PFSK-1 (cell line): Measurements from ENCODE around the gene CHTOP.

ENCODE experiments used
- FOXP2 ChIP-seq: optimal IDR thresholded peaks from 2 replicates; pipeline ENCODE3; 2011; ENCODE audit warnings: borderline replicate concordance, control low read depth, inconsistent platforms; ENCODE audit not compliant: insufficient read depth; ENCODE audit errors: extremely low read length, extremely low read depth
- POLR2AphosphoS5 ChIP-seq: IDR thresholded peaks from 2 replicates; pipeline ENCODE4 v1.6.1; 2012; ENCODE audit warnings: low read depth, mild to moderate bottlenecking, control low read depth, low read length, moderate library complexity
- SIN3A ChIP-seq: IDR thresholded peaks from 2 replicates; pipeline ENCODE4 v1.6.1; 2012; ENCODE audit warnings: mild to moderate bottlenecking, low read length, moderate library complexity, borderline replicate concordance; ENCODE audit not compliant: insufficient read depth
- TAF1 ChIP-seq: IDR thresholded peaks from 2 replicates; pipeline ENCODE4 v1.6.1; 2012; ENCODE audit warnings: low read length, control low read depth, borderline replicate concordance; ENCODE audit not compliant: insufficient read depth
- TF ChIP-seq, protein P1 (sequence below), 2 experiments: IDR thresholded peaks; 2 replicates each; pipeline versions ENCODE4 v1.6.1 to v1.8.0; 2011 to 2012; ENCODE audit warnings: low read depth in 2 of 2, low read length in 2 of 2, control low read depth in 1 of 2, inconsistent platforms in 1 of 2, mild to moderate bottlenecking in 1 of 2, moderate library complexity in 1 of 2; ENCODE audit not compliant: insufficient read depth in 1 of 2

Gene CHTOP

DNA sequence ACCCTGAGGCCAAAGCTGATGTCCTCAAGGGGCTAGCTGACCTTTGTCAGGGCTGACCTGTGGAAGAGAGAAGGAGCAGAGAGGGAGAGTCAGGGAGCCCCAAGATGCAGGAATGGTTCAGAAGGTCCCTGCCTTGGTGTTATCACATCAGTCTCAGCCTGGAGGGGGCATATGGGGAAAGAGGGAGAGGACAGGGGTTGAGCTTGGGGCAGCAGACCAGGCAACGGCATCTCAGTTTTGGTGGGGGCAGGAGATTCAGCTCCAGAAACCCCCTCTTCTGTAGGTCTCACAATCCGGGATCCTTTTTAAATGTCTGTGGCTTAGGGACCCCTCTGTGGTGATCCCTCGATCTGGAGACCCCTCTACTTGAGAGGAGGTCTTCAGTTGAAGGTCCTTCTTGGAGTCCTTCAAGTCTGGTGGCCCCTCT, 7.4 kb upstream of the CHTOP start:
- TF ChIP-seq SIN3A: no peak
- TF ChIP-seq, protein P1, sequence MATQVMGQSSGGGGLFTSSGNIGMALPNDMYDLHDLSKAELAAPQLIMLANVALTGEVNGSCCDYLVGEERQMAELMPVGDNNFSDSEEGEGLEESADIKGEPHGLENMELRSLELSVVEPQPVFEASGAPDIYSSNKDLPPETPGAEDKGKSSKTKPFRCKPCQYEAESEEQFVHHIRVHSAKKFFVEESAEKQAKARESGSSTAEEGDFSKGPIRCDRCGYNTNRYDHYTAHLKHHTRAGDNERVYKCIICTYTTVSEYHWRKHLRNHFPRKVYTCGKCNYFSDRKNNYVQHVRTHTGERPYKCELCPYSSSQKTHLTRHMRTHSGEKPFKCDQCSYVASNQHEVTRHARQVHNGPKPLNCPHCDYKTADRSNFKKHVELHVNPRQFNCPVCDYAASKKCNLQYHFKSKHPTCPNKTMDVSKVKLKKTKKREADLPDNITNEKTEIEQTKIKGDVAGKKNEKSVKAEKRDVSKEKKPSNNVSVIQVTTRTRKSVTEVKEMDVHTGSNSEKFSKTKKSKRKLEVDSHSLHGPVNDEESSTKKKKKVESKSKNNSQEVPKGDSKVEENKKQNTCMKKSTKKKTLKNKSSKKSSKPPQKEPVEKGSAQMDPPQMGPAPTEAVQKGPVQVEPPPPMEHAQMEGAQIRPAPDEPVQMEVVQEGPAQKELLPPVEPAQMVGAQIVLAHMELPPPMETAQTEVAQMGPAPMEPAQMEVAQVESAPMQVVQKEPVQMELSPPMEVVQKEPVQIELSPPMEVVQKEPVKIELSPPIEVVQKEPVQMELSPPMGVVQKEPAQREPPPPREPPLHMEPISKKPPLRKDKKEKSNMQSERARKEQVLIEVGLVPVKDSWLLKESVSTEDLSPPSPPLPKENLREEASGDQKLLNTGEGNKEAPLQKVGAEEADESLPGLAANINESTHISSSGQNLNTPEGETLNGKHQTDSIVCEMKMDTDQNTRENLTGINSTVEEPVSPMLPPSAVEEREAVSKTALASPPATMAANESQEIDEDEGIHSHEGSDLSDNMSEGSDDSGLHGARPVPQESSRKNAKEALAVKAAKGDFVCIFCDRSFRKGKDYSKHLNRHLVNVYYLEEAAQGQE (IDR thresholded peaks at IDR 0.05; ENCODE audit: insufficient read depth in 1 of 2, low read depth in 2 of 2, low read length in 2 of 2): no peak
- TF ChIP-seq POLR2AphosphoS5: no peak; the same call in 1 of the 2 replicates

DNA sequence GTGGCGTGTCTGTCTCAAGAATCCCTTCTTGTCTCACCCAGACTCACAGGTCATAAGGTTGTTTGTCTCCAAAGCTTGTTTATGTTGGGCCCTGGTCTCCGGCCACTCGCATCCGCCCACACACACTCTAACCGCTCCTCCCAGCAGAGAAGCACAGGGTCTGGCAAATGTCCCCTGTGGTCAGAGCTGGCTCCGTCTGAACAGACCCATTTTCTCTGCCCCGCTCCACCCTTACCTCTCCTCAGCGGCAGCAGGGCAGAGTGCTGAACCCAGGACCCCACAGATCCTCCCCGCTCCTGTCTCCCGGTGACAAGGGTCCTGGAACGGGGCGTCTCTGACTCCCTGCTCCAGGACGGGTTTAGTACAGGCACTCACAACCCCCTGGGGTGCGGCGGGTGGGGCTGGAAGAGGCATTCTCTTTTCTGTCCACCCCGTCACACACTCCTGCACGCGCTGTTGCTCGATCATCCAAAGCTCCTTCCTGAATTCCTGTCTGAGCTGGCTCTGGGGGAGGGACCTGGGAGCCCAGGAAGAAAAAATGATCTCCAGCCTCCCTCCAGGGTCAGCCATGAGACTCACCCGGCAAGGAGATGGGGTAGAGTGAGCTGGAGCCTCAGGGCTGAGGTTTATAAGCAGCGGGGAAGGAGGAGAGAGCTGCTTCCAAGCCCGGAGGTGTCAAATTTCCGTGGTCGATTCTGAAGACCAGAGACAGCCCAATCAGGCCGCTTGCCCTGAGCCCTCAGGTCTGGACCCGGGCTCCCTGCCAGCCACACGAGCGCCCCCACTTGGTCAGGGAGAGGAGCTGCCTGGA, 6.8 kb upstream of the CHTOP start, which contains the start of gene S100A13:
Gene S100A13 (minus strand): TSS at position 602 of the 811 bp plus-strand sequence. CDS start 1,033 bp downstream, outside the sequence.
- TF ChIP-seq SIN3A: peak; percentile 52; the same call in 1 of the 2 replicates
- peak; percentile 98 for TF ChIP-seq POLR2AphosphoS5
- peak; percentile 88 for TF ChIP-seq TAF1
- TF ChIP-seq FOXP2: no peak
- TF ChIP-seq, protein P1 (IDR thresholded peaks at IDR 0.05; ENCODE audit: insufficient read depth in 1 of 2, low read depth in 2 of 2, low read length in 2 of 2): 0 out of 4 replicates have a peak, but pooled peaks of 1 of the 2 experiments have one; percentile 56

DNA sequence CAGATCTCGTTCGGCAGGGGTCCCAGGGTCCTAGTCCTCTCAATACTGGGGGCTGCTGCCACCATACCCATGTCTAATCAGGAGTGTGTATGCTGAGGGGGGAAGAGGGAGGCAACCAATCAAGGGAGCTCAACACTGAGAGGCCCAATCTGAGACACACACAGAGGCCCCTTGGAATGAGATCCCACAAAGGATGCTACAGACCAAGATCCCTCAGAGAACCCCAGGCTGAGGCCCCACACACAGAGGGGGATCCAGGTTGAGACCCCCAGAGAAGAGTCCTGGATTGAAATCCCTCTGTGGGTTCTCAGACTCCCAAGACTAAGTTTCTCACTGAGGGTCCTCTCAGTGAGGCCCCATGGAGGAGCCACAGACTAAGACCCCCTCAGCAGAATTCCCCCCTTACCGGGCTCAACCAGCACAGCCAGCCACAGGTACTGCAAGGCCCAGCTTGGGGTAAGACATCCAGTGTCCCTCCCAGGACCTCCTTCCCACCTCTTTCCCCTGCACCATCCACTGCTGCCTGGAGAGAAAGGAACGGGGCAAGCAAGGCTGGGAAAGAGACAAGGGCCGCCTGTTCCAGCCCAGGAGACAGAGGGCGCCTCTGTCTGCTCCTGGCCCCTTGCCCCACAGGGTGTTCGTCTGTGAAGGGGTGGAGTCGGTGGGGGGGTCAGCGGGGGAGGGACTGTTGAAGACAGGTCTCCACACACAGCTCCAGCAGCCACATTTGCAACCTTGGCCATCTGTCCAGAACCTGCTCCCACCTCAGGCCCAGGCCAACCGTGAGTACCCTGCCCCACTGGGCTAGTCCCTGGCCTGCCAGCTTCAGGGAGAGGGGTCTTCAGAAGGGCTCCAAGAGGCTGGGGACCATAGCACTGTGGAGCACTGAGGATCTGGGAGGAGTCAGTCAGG, 5.9 kb upstream of the CHTOP start, which contains the start of gene S100A1:
Gene S100A1 (plus strand): TSS at position 720 of the 912 bp plus-strand sequence. CDS start 2,088 bp downstream, outside the sequence.
- TF ChIP-seq POLR2AphosphoS5 (no peak), FOXP2 (no peak), SIN3A (no peak), TAF1 (no peak)
- TF ChIP-seq, protein P1 (IDR thresholded peaks at IDR 0.05; ENCODE audit: insufficient read depth in 1 of 2, low read depth in 2 of 2, low read length in 2 of 2): no peak

DNA sequence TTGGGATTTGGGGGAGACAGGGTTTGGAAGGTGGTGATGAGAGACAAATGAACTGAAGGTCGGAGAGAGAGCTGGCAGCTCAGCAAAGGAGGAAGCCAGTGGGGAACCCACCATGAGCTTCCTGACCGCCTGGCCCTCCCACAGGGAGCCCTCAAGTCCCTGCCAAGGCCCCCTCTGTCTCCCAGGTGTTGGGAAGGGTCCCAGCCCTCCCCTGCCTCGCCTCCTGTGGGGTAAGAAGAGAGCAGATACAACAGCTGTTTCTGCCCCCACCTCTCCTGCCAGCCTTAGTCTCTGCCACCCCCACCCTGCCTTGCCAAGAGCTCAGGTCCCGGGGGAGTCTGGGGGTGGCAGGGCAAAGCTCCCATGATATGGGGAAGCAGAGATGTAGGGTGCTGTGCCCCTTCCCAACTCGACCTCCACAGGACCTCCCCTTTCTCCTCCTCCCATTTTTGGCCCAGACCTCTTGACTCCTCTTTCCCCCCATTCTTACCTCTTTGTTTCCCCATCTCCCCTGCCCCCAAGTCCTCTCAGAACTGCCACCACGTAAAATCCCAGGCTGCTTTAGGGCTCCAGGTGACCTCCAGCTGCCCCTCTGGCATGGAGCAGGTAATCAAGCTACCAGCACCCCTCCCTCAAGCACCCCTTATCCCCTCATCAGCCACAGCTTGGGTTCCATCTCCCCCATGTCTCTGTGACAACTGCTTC, 5.1 kb upstream of the CHTOP start:
- TF ChIP-seq POLR2AphosphoS5 (no peak), TAF1 (no peak), FOXP2 (no peak), SIN3A (no peak)
- TF ChIP-seq, protein P1 (IDR thresholded peaks at IDR 0.05; ENCODE audit: insufficient read depth in 1 of 2, low read depth in 2 of 2, low read length in 2 of 2): no peak
